Measurements from ENCODE around the gene TTC28.

The TTC28 gene

GRCh38 chr22:27961680-27962079 lies 718.0 kb downstream of the TTC28 start:
- no peak for DNase-seq (ENCODE audit: low read depth)

GRCh38 chr22:27961182-27961581 lies 718.5 kb downstream of the TTC28 start:
- no peak for DNase-seq (ENCODE audit: low read depth)

- DNase-seq (ENCODE audit: low read depth): no peak
These were observed 720.1 kb downstream of the TTC28 start for GRCh38 chr22:27959335-27960090.

- DNase-seq (ENCODE audit: low read depth): no peak
These were observed 726.9 kb downstream of the TTC28 start for GRCh38 chr22:27952779-27953178.

GRCh38 chr22:27952091-27952490 lies 727.5 kb downstream of the TTC28 start:
- DNase-seq (ENCODE audit: low read depth): no peak

- no peak for DNase-seq (ENCODE audit: low read depth)
These were observed 730.2 kb downstream of the TTC28 start for GRCh38 chr22:27949421-27949820.

GRCh38 chr22:27948569-27948968 lies 731.1 kb downstream of the TTC28 start:
- no peak for DNase-seq (ENCODE audit: low read depth)

- DNase-seq (ENCODE audit: low read depth): no peak
These were observed 732.2 kb downstream of the TTC28 start for GRCh38 chr22:27947448-27947847.

GRCh38 chr22:27941143-27941542 lies 738.5 kb downstream of the TTC28 start:
- DNase-seq (ENCODE audit: low read depth): no peak

- no peak for DNase-seq (ENCODE audit: low read depth)
These were observed 742.2 kb downstream of the TTC28 start for GRCh38 chr22:27937453-27937852.

- DNase-seq (ENCODE audit: low read depth): no peak
These were observed 743.7 kb downstream of the TTC28 start for GRCh38 chr22:27935897-27936296.

GRCh38 chr22:27934069-27934468 lies 745.6 kb downstream of the TTC28 start:
- no peak for DNase-seq (ENCODE audit: low read depth)

GRCh38 chr22:27933186-27933983 lies 746.3 kb downstream of the TTC28 start:
- no peak for DNase-seq (ENCODE audit: low read depth)

- no peak for DNase-seq (ENCODE audit: low read depth)
These were observed 749.1 kb downstream of the TTC28 start for GRCh38 chr22:27930331-27931060.
